Forelimb muscle (tissue), 1 donor: ENCODE results near the gene ZPBP. TPM values are rescaled to one million over a fixed set of nuclear protein-coding genes. Genes with fewer than 3 reads are reported as not detected.
"Not testable (repeated sequence)": the region's sequence is repeated elsewhere in the genome, so short reads cannot be mapped to it uniquely, and the experiment has no call there.

ENCODE experiments used
- DNase-seq: peaks from one replicate; pipeline ENCODE4 v3.0.0-alpha.2; 2013; ENCODE audit warnings: low read depth
- polyA plus RNA-seq: library from polyadenylated mRNA; unstranded; fragments of 120-200 nt; gene quantifications from one replicate; pipeline ENCODE4 v1.2.1, GENCODE V29; 2013; ENCODE audit not compliant: insufficient read length

ZPBP gene
- polyA plus RNA-seq, 1 donor: not detected

DNA sequence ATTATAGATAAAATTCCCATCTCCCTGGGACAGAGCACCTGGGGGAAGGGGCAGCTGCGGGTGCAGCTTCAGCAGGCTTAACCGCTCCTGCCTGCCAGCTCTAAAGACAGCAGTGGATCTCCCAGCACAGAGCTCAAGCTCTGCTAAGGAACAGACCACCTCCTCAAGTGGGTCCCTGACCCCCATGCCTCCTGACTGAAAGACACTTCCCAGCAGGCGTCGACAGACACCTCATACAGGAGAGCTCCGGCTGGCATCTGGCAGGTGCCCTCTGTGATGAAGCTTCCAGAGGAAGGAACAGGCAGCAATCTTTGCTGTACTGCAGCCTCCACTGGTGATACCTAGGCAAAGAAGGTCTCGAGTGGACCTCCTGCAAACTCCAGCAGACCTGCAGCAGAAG is 51.9 kb downstream of the ZPBP start:
- not testable (repeated sequence) for DNase-seq

- no peak for DNase-seq
Observed at GRCh38 chr7:50037086-50037485, 56.0 kb downstream of the ZPBP start.

DNA sequence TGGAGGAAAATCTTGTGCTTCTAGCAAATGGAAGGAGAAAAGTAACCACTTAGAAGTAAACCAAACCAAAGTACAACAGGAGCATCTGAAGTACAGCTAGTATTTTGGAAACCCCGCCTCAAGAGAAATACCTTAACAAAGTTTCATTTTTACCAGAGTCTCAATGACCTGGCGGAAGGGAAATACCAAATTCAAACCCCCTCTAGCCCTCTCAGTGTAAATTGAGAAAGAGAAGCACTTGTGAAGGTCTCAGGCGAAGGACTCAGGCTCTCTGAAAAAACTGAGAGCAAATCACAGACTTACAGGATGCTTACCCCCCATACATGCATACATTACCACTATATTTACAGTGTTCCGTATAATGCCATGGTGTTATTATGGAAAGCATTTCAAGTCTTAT is 70.1 kb downstream of the ZPBP start:
- no peak for DNase-seq

DNA sequence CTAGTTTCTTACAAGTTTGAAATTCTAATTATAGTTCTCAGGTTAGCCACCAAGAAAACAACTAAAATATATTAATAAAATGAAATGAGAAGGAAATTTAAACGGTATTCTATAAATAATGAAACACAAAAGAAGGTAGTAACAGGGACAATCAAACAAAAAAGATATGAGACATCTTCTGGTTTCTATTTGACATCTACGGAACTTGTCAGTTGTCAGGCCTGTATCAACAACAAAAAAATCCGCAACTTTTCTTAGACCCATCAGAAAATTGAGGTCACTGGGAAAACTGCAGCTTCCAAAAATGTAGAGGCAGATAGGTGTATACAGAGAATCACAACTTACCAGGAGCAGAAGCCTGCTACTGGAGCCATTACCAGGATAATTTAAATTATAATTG is 70.6 kb downstream of the ZPBP start:
- DNase-seq: no peak

- no peak for DNase-seq
Observed at GRCh38 chr7:49995681-49996080, 97.4 kb downstream of the ZPBP start.

GRCh38 chr7:49986191-49986590 is 106.9 kb downstream of the ZPBP start:
- no peak for DNase-seq

DNA sequence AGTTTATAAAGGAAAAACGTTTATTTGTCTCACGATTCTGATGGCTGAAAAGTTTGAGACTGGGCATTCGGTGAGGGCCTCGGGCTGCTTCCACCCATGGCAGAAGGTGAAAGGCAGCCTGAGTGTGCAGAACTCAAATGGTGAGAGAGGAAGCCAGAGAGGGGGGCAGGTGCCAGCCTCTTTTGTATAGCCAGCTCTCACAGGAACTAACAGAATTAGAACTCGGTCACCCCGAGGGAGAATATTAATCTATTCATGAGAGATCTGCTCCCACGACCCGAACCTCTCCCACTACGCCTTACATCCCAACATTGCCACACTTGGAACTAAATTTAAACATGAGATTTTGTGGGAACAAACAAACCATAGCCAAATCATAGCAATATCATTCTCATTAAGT is 112.6 kb downstream of the ZPBP start:
- DNase-seq: no peak

DNA sequence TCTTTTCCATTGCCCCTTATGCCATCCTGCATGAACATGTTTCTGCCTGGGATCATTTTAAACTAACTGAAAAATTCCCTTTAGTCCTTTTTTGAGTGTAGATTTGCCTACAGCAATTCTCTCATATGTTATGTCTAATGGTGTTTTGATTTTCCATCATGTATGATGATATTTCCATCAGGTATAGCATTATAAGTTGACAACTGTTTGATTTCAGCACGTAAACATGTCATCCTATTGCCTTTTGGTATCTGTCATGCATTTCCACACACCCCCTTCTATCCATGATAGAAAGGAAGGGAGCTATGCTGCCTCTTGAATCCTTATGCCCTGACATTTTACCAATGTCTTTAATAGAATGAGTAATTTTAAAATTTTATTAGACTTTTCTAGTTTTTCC is 116.8 kb downstream of the ZPBP start:
- no peak for DNase-seq

GRCh38 chr7:49974035-49974434 is 119.0 kb downstream of the ZPBP start:
- no peak for DNase-seq

- DNase-seq: no peak
Observed at GRCh38 chr7:49937608-49938007, 155.4 kb downstream of the ZPBP start.

DNA sequence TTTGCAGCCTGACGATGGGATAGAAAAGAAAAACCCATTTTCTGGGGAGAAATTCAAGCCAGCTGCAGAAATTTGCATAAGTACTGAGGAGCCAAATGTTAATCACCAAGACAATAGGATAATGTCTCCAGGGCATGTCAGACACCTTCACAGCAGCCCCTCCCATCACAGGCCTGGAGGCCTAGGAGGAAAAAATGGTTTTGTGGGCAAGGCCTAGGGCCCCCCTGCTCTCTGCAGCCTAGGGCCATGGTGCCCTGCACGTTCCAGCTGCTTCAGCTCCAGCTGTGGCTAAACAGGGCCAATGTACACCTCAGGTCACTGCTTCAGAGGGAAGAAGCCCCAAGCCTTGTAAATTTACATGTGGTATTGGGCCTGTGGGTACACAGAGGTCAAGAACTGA is 161.4 kb downstream of the ZPBP start:
- no peak for DNase-seq

- DNase-seq: no peak
Observed at GRCh38 chr7:49928787-49929186, 164.3 kb downstream of the ZPBP start.

GRCh38 chr7:49927631-49928030 is 165.4 kb downstream of the ZPBP start:
- DNase-seq: no peak

- no peak for DNase-seq
Observed at GRCh38 chr7:49926720-49927119, 166.3 kb downstream of the ZPBP start.

DNA sequence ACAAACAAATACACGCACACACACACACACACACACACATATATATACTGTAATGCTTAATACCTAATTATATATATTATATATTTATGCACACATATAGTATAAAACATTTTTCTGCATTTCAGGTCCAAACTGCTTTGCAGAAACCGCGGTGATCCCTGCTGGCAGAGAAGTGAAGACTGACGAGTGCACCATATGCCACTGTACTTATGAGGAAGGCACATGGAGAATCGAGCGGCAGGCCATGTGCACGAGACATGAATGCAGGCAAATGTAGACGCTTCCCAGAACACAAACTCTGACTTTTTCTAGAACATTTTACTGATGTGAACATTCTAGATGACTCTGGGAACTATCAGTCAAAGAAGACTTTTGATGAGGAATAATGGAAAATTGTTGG is 181.1 kb downstream of the ZPBP start:
- DNase-seq: no peak

GRCh38 chr7:49894543-49894942 is 198.5 kb downstream of the ZPBP start:
- DNase-seq: no peak

- DNase-seq: no peak
Observed at GRCh38 chr7:49893131-49893530, 199.9 kb downstream of the ZPBP start.

- DNase-seq: no peak
Observed at GRCh38 chr7:49892481-49892880, 200.6 kb downstream of the ZPBP start.

Other genes with a start within 250 kb of the ZPBP start
- 1.4 TPM for gene IKZF1, start 211.5 kb upstream of the ZPBP start, polyA plus RNA-seq